A549 (cell line): ENCODE measurements around the gene ST8SIA2. TPM values are rescaled to one million over a fixed set of nuclear protein-coding genes. Genes with fewer than 3 reads are reported as not detected.

Experiments
- ATAC-seq, 2 experiments: fragments of 200-7000 bp in 1 of 2; fragments of >200 bp in 1 of 2; cut with Nextera tagmentation in 1 of 2; cut with Tn5 transposase in 1 of 2; 3 replicates each; pipeline versions ENCODE4 v1.8.0 to v1.9.1; 2018 to 2020; ENCODE audit warnings: mild to moderate bottlenecking in 1 of 2, moderate library complexity in 1 of 2
- CTCF ChIA-PET: fragments of 300-600 bp; sonication (Branson Sonifier 250); formaldehyde crosslinking; extraction: SDS; loops from one replicate; lab custom pipeline; 2021; ENCODE audit warnings: antibody characterized with exemption, inconsistent platforms; lab: Yijun Ruan, JAX
- POLR2A ChIA-PET: fragments of 350-600 bp; formaldehyde crosslinking; extraction: SDS; loops from one replicate; lab custom pipeline; 2021; ENCODE audit warnings: antibody characterized with exemption, inconsistent platforms; lab: Yijun Ruan, JAX
- DNase-seq, 2 experiments: peaks; one replicate each; pipeline versions ENCODE4 v3.0.0 to v3.0.0-alpha.2; 2011 to 2016; ENCODE audit warnings: low read depth in 1 of 2, low spot score in 1 of 2
- FAIRE-seq: peaks from 2 replicates; lab custom pipeline; 2011; peaks lifted over from hg19 to GRCh38; lab: Jason Lieb, UNC
- H3K27ac ChIP-seq, 2 experiments: fragments of >200 bp; sonication (Bioruptor Twin); formaldehyde crosslinking; 3 replicates each; pipeline ENCODE4 v1.5.1; 2016 to 2017
- H3K4me1 ChIP-seq: fragments of >200 bp; sonication (Bioruptor Twin); formaldehyde crosslinking; 3 replicates; pipeline ENCODE4 v1.6.1; 2016
- H3K4me2 ChIP-seq: fragments of >200 bp; sonication (Bioruptor Twin); formaldehyde crosslinking; 3 replicates; pipeline ENCODE4 v1.6.1; 2016
- H3K4me3 ChIP-seq: fragments of >200 bp; sonication (Bioruptor Twin); formaldehyde crosslinking; 3 replicates; pipeline ENCODE4 v1.5.1; 2016
- H3K9me3 ChIP-seq: fragments of >200 bp; sonication (Bioruptor Twin); formaldehyde crosslinking; 3 replicates; pipeline ENCODE4 v1.6.1; 2016
- ATOH8 ChIP-seq: fragments of 250-450 bp; sonication (Bioruptor Pico); IDR thresholded peaks from 2 replicates; pipeline ENCODE4 v1.5.0; 2020; ENCODE audit warnings: low read depth, mild to moderate bottlenecking, moderate library complexity
- CEBPB ChIP-seq, 2 experiments: fragments of >200 bp in 1 of 2; sonication (Bioruptor Twin) in 1 of 2; formaldehyde crosslinking in 1 of 2; IDR thresholded peaks; 2 replicates each; pipeline ENCODE4 v1.6.1; 2012 to 2016
- CHD2 ChIP-seq: fragments of 150-350 bp; IDR thresholded peaks from 2 replicates; pipeline ENCODE4 v1.6.1; 2014; ENCODE audit warnings: low read length; ENCODE audit not compliant: partially characterized antibody
- CHD4 ChIP-seq: fragments of 200-600 bp; sonication (generic); IDR thresholded peaks from 2 replicates; pipeline ENCODE4 v1.6.1; 2016; ENCODE audit warnings: antibody characterized with exemption, mild to moderate bottlenecking, borderline replicate concordance
- E2F6 ChIP-seq: IDR thresholded peaks from 2 replicates; pipeline ENCODE4 v1.6.1; 2012; ENCODE audit warnings: low read depth, borderline replicate concordance
- EHMT2 ChIP-seq: fragments of 200-600 bp; sonication (generic); IDR thresholded peaks from 2 replicates; pipeline ENCODE4 v1.6.1; 2016; ENCODE audit warnings: antibody characterized with exemption, low read depth, mild to moderate bottlenecking, moderate library complexity
- EP300 ChIP-seq, 2 experiments: fragments of >200 bp; sonication (Bioruptor Twin); formaldehyde crosslinking; IDR thresholded peaks; 2 replicates in 1 of 2; 3 replicates in 1 of 2; pipeline ENCODE4 v1.6.1; 2016 to 2017
- ESRRA ChIP-seq: fragments of 150-350 bp; IDR thresholded peaks from 2 replicates; pipeline ENCODE4 v1.6.1; 2014; ENCODE audit warnings: mild to moderate bottlenecking, low read length, borderline replicate concordance
- FOSB ChIP-seq: fragments of 250-450 bp; sonication (Bioruptor Pico); IDR thresholded peaks from 2 replicates; pipeline ENCODE4 v1.5.0; 2020; ENCODE audit warnings: mild to moderate bottlenecking, moderate library complexity
- FOSL2 ChIP-seq, 2 experiments: fragments of 450-650 bp in 1 of 2; fragments of >200 bp in 1 of 2; sonication (Bioruptor Twin) in 1 of 2; formaldehyde crosslinking; IDR thresholded peaks; 2 replicates each; pipeline versions ENCODE4 v1.5.0 to v1.6.1; 2016 to 2020; ENCODE audit warnings: mild to moderate bottlenecking in 1 of 2, moderate library complexity in 1 of 2
- FOXS1 ChIP-seq: fragments of 250-450 bp; sonication (Bioruptor Pico); IDR thresholded peaks from 2 replicates; pipeline ENCODE4 v1.5.0; 2020; ENCODE audit warnings: mild to moderate bottlenecking, moderate library complexity
- GATA3 ChIP-seq: IDR thresholded peaks from 2 replicates; pipeline ENCODE4 v1.6.1; 2012; ENCODE audit warnings: borderline replicate concordance
- HOXA7 ChIP-seq: fragments of 250-450 bp; sonication (Bioruptor Pico); IDR thresholded peaks from 2 replicates; pipeline ENCODE4 v1.5.0; 2020; ENCODE audit warnings: mild to moderate bottlenecking, moderate library complexity
- HOXB5 ChIP-seq: fragments of 250-450 bp; sonication (Bioruptor Pico); IDR thresholded peaks from 2 replicates; pipeline ENCODE4 v1.5.0; 2020; ENCODE audit warnings: mild to moderate bottlenecking, moderate library complexity
- JUNB ChIP-seq: fragments of >200 bp; sonication (Bioruptor Twin); formaldehyde crosslinking; IDR thresholded peaks from 2 replicates; pipeline ENCODE4 v1.6.1; 2016
- KDM5A ChIP-seq: fragments of 200-600 bp; sonication (generic); IDR thresholded peaks from 2 replicates; pipeline ENCODE4 v1.6.1; 2016; ENCODE audit warnings: antibody characterized with exemption, mild to moderate bottlenecking
- MAFK ChIP-seq: fragments of 450-650 bp; IDR thresholded peaks from 2 replicates; pipeline ENCODE4 v1.6.1; 2014; ENCODE audit not compliant: partially characterized antibody
- NFE2L2 ChIP-seq: fragments of 150-350 bp; conservative IDR thresholded peaks from 2 replicates; pipeline ENCODE4 v1.6.1; 2014; ENCODE audit warnings: low read length
- NR3C1 ChIP-seq: fragments of >200 bp; sonication (Bioruptor Twin); formaldehyde crosslinking; IDR thresholded peaks from 3 replicates; pipeline ENCODE4 v1.6.1; 2017
- PHF8 ChIP-seq: fragments of 200-600 bp; sonication (generic); IDR thresholded peaks from 2 replicates; pipeline ENCODE4 v1.6.1; 2016; ENCODE audit warnings: low read depth, mild to moderate bottlenecking, antibody characterized with exemption, moderate library complexity, borderline replicate concordance
- POLR2AphosphoS2 ChIP-seq: conservative IDR thresholded peaks from 2 replicates; pipeline ENCODE4 v1.6.1; 2012; ENCODE audit warnings: low read length, improper control_type of control experiment, inconsistent platforms
- RARB ChIP-seq: fragments of 250-450 bp; sonication (Bioruptor Pico); IDR thresholded peaks from 2 replicates; pipeline ENCODE4 v1.8.0; 2021; ENCODE audit warnings: mild to moderate bottlenecking, moderate library complexity
- RFX5 ChIP-seq: fragments of 450-650 bp; IDR thresholded peaks from 2 replicates; pipeline ENCODE4 v1.7.1; 2014; ENCODE audit warnings: antibody characterized with exemption, mild to moderate bottlenecking, moderate library complexity
- WGBS: methylation state at CpG from one replicate; pipeline ENCODE4 v1.1.6; 2017; ENCODE audit errors: missing lambda C conversion rate; 5-methylcytosine and 5-hydroxymethylcytosine counted together
- polyA plus RNA-seq, 4 experiments: library from polyadenylated mRNA; depleted of rRNA in 3 of 4; stranded (reverse); fragments of >200 nt; fragmentation: RNase III in 1 of 4; extraction: RNeasy Plus Mini Kit Qiagen cat#74134 plus additional on column Dnase treatment in 1 of 4; gene quantifications; 2 replicates in 3 of 4; 3 replicates in 1 of 4; pipeline ENCODE4 v1.2.3, GENCODE V29; 2011 to 2017
- TF ChIP-seq, protein P1 (sequence below): fragments of >200 bp; sonication (Bioruptor Twin); formaldehyde crosslinking; IDR thresholded peaks from 2 replicates; pipeline ENCODE4 v1.6.1; 2016
- TF ChIP-seq, protein P2 (sequence below): fragments of >200 bp; sonication (Bioruptor Twin); formaldehyde crosslinking; IDR thresholded peaks from 3 replicates; pipeline ENCODE4 v1.5.1; 2016

Gene ST8SIA2
- polyA plus RNA-seq, 2 of the 4 experiments (the other 2 are of a cell fraction), result 0.22 to 0.41 TPM

- Histone ChIP-seq H3K9me3 (no peaks in the 10 kb centered on the region), H3K4me3 (no peak overlapping the region), H3K27ac (no peak overlapping the region), H3K4me1 (peaks cover 1% of the 10 kb centered on the region; the same call in 1 of the 3 replicates), H3K4me2 (no peak overlapping the region)
- FAIRE-seq, result peak; percentile 7
- WGBS, result 57% methylated on average over 6 of the region's 6 CpGs
- TF ChIP-seq PHF8 (no peak), CHD2 (no peak), CHD4 (no peak), FOSL2 (IDR thresholded peaks at IDR 0.05) (no peak), FOSL2 (CRISPR knock-in tag; IDR thresholded peaks at IDR 0.05) (no peak), FOSB (no peak), NR3C1 (no peak), ATOH8 (CRISPR knock-in tag) (no peak), GATA3 (no peak), NFE2L2 (no peak), ESRRA (no peak), EP300 (IDR thresholded peaks at IDR 0.05) (no peak), MAFK (no peak), KDM5A (no peak), EHMT2 (no peak), FOXS1 (CRISPR knock-in tag) (no peak)
- TF ChIP-seq, protein P1, sequence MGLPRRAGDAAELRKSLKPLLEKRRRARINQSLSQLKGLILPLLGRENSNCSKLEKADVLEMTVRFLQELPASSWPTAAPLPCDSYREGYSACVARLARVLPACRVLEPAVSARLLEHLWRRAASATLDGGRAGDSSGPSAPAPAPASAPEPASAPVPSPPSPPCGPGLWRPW, result no peak
- ChIA-PET POLR2A (interaction anchor here (1.2 kb wide), 1 partner anchor 17 kb away, joined by 3 read pairs; the partner anchor contains the start of gene ST8SIA2), CTCF (interaction anchor here (0.8 to 2.7 kb wide), 5 partner anchors 9 to 557 kb away, joined by 3 to 8 read pairs (median 5); partner anchors contain the start of genes SLCO3A1 and ST8SIA2)
- ATAC-seq, result no peak
- no peak for DNase-seq
Measured at GRCh38 chr15:92410537-92410936, 16.9 kb downstream of the ST8SIA2 start.

DNA sequence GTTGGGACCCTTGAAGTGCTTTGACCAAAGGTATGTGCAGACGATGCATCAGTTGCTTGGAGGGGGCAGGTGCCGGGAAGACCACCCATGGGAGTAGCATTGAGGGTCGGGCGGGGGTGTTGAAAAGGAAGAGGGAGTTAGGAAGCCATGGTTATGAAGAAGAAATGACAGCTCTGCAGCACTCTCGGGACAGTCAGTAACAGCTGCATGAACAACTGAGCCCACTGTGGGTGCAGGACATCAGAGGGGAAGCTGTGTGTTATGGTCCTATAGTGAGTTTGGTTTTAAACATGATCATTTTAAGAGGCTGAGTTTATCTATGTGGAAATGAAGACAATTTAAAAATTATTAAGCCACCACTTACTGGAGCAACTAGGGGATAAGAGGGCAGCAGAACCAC is 17.6 kb downstream of the ST8SIA2 start:
- H3K9me3 ChIP-seq, result no peaks in the 10 kb centered on the region
- H3K4me1 ChIP-seq, result peaks cover 4% of the 10 kb centered on the region; the same call in 1 of the 3 replicates
- WGBS, result 18% methylated on average over 5 of the region's 5 CpGs
- no peak for FAIRE-seq
- no peak for TF ChIP-seq E2F6
- TF ChIP-seq, protein P2, sequence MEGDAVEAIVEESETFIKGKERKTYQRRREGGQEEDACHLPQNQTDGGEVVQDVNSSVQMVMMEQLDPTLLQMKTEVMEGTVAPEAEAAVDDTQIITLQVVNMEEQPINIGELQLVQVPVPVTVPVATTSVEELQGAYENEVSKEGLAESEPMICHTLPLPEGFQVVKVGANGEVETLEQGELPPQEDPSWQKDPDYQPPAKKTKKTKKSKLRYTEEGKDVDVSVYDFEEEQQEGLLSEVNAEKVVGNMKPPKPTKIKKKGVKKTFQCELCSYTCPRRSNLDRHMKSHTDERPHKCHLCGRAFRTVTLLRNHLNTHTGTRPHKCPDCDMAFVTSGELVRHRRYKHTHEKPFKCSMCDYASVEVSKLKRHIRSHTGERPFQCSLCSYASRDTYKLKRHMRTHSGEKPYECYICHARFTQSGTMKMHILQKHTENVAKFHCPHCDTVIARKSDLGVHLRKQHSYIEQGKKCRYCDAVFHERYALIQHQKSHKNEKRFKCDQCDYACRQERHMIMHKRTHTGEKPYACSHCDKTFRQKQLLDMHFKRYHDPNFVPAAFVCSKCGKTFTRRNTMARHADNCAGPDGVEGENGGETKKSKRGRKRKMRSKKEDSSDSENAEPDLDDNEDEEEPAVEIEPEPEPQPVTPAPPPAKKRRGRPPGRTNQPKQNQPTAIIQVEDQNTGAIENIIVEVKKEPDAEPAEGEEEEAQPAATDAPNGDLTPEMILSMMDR, result no peak
- TF ChIP-seq RARB (CRISPR knock-in tag), result no peak
- no peak for TF ChIP-seq KDM5A
- TF ChIP-seq POLR2AphosphoS2, result no peak
- no peak for TF ChIP-seq JUNB
- TF ChIP-seq HOXB5 (CRISPR knock-in tag), result no peak
- no peak for TF ChIP-seq HOXA7 (CRISPR knock-in tag)
- no peak for TF ChIP-seq GATA3
- TF ChIP-seq CEBPB (IDR thresholded peaks at IDR 0.05), result no peak
- TF ChIP-seq RFX5, result no peak
- TF ChIP-seq ATOH8 (CRISPR knock-in tag), result no peak
- ATAC-seq, result no peak
- no peak overlapping the region for H3K4me2 ChIP-seq
- DNase-seq, result no peak
- H3K4me3 ChIP-seq, result no peak overlapping the region
- CTCF ChIA-PET, result interaction anchor here (0.8 to 2.7 kb wide), 5 partner anchors 8 to 558 kb away, joined by 3 to 8 read pairs (median 3); partner anchors contain the start of genes SLCO3A1 and ST8SIA2
- POLR2A ChIA-PET, result interaction anchor here (1.2 kb wide), 1 partner anchor 17 kb away, joined by 3 read pairs; the partner anchor contains the start of gene ST8SIA2
- H3K27ac ChIP-seq, result no peak overlapping the region
